ENCODE measurements around the gene EARS2.

EARS2 gene

DNA sequence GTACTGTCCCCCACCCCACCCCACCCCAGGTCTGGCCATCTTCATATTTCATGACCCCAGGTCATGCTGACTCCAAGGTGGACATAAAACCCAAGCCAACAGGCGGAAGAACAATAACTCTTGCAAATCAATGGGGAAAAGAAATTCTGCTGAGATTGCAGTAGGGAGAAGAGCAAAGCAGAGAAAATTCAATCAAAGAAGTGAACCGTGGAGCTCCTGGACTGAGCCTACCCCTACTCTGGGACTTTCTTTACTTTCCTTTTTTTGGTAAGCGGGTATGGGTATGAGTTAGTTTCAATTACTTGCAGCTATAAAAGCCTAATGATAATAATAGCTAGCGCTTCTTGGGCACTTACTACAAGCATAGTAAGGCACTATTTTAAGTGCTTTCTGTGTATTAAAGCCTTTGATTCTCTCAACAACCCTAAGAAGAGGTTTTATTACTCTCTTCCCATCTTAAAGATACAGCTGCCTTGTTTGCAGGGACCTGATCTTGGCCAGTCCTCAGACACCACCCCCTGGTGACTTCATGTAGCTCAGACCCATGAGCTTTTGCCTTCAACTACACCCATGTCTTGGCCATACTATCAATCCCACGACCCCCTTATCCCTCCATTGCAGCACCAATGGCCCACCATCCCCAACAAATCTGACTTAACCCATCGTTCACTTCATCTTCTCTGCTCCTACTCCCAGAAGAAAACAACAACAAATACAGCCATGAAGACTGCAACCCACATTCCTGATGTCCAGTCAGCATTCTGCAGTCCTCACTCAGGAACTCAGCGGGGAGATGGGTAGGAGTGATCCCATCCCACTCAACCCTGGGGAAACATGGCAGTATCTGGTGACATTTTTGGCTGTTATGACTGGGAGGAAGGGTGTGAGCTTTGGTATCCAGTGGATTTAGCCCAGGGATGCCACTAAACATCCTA, 51.2 kb downstream of the EARS2 start:
- DNase-seq (ENCODE audit: low spot score) = no peak

DNA sequence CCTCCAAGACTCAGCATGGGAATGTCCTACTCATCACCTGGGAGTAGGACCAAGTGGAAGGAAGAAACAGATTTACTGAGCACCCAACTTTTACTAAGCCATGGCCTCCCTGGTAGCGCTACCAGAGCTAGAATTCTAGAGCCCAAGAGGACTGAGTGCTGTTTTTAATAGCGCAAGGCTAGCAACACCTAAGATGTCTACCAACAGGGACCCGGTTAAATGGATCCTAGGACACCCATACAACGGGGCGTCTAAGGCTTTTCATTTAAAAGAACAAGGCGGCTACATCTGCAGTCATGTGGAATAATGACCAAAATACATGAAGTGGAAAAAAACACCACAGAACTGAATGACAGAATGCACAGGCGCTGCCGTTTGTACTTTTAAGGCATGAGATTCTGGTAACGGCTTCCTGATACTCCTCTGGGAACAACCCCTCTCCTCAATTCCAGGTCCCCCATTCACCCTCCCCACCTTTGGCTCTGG, 51.9 kb downstream of the EARS2 start:
- DNase-seq (ENCODE audit: low spot score) = no peak

DNA sequence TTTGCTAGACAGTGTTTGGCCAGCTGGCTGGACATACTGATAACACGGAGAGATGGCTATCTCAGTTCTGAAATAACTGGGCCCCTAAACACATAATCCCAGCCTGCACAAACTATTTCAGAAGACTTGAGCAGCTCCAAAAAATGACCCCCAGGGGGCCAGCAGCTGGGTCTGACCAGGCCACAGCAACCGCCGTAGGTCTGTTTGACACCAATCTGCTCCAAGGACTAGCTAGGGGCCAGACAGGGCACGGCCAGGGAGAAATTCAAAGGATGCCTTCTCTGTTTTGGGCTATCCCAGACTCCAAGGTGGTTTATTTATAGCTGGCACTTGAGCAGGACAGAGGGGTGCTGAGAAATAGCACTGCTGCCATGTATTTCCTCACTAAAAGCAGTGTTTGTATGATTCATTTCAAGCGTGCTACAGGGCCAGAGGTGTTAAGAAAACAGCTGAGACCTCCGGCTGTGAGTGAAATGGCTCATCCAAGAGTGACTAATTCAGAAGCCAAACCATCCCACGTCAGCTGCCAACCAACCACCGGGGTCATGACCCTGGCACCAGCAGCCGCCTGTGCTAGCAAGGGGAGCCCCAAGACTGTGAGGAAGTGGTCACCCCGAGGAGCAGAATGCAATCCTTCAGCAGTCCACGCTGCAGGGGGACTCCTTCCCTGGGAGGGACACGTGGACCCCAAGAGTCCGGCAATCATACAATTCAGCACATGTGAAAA, 52.5 kb downstream of the EARS2 start:
- DNase-seq (ENCODE audit: low spot score) = peak; percentile 72

- peak; percentile 20 for DNase-seq (ENCODE audit: low spot score)
Observed at GRCh38 chr16:23504076-23504452, 53.1 kb downstream of the EARS2 start.

- no peak for DNase-seq (ENCODE audit: low spot score)
Observed at GRCh38 chr16:23502466-23502865, 54.7 kb downstream of the EARS2 start.

DNA sequence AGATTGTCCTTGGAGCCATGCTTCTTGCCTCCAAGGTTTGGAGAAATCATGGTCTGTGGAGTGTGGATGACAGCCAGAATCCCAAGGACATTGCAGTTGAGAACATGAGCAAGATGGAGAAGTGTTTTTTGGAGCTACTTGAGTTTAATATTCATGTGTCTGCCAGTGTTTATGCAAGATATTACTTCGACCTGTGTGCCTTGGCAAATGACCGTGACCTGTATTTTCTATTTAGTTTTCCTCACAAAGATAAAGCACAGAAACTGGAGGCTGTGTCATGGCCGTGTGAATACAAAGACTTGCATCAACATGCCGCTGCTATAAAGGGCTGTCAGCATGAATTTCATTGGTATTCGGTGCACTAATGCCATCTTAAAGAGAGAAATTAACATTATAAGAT, 55.9 kb downstream of the EARS2 start:
- DNase-seq (ENCODE audit: low spot score) = no peak

- DNase-seq (ENCODE audit: low spot score) = no peak
Observed at GRCh38 chr16:23500862-23501225, 56.3 kb downstream of the EARS2 start.

- DNase-seq (ENCODE audit: low spot score) = no peak
Observed at GRCh38 chr16:23500212-23500861, 56.8 kb downstream of the EARS2 start.

GRCh38 chr16:23499801-23500200, 57.3 kb downstream of the EARS2 start:
- no peak for DNase-seq (ENCODE audit: low spot score)

GRCh38 chr16:23498863-23499262, 58.3 kb downstream of the EARS2 start:
- no peak for DNase-seq (ENCODE audit: low spot score)

DNA sequence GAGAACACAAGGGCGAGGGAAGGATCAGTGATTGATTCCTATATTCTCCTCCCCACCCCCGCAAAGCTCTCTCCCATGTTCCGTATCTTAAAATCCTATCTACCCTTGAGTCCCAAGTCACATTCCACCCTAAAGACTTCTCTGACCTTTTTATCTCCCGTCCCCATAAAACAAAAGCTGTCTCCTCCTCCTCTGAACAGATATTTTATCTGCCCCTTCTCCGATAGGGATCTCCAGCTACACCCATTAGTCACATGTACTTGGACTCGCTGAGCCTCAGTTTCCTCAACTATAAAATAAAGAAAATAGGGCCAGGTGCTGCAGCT, 59.6 kb downstream of the EARS2 start:
- no peak for DNase-seq (ENCODE audit: low spot score)

GRCh38 chr16:23496821-23497542, 60.2 kb downstream of the EARS2 start:
- DNase-seq (ENCODE audit: low spot score) = no peak

DNA sequence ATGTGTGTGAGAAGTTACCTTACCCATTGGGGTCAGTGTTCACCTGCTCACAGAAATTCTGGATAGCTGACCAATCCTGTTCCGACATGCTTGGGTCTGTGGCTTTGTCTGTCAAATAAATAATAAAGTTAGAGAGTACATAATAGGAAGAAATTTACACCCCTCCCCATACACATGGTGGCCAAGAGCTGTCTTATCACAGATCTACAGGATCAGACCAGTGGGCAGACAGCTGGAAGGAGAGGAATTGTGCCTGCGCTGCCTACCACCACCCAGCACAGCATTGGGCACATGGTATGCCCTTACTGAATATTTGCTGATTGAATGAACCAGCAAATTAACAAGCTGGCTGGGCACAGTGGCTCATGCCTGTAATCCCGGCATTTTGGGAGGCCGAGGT, 61.5 kb downstream of the EARS2 start:
- no peak for DNase-seq (ENCODE audit: low spot score)

DNA sequence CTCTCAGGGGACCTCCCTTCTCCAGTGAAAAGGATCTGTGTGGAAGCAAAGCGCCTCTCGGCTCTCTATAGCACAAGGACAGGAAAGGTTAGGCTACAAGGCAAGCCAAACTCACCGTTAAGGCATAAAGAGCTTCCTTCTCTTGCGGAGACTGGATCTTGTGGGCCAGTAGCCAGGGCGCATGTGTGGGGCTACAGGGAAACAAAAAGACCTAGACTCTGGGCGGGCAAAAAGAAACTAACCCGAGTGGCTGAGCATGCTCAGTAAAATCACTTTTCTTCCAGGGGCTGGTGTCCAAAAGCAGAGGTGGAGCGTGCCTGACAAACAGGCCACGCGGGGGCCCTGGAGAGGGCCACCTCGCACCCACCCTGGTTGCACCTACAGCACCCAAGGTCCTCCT, 63.0 kb downstream of the EARS2 start:
- no peak for DNase-seq (ENCODE audit: low spot score)

- no peak for DNase-seq (ENCODE audit: low spot score)
Observed at GRCh38 chr16:23491490-23492391, 65.4 kb downstream of the EARS2 start.

- DNase-seq (ENCODE audit: low spot score) = no peak
Observed at GRCh38 chr16:23486480-23486879, 70.7 kb downstream of the EARS2 start.

- no peak for DNase-seq (ENCODE audit: low spot score)
Observed at GRCh38 chr16:23485841-23486240, 71.3 kb downstream of the EARS2 start.

DNA sequence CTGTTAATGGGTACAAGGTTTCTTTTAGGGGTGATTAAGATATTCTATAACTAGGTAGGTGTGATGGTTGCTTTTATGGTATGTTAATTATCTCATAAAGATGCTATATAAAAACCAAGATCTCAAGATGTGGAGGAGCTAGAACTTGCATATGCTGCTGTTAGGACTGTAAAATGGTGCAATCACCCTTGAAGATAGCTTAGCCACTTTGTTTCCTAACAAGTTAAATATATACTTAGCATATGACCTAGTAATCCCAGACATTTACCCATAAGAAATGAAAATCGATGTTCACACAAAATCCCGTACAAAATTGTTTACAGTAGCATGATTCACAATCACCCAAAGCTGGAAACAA, 71.9 kb downstream of the EARS2 start:
- DNase-seq (ENCODE audit: low spot score) = no peak

DNA sequence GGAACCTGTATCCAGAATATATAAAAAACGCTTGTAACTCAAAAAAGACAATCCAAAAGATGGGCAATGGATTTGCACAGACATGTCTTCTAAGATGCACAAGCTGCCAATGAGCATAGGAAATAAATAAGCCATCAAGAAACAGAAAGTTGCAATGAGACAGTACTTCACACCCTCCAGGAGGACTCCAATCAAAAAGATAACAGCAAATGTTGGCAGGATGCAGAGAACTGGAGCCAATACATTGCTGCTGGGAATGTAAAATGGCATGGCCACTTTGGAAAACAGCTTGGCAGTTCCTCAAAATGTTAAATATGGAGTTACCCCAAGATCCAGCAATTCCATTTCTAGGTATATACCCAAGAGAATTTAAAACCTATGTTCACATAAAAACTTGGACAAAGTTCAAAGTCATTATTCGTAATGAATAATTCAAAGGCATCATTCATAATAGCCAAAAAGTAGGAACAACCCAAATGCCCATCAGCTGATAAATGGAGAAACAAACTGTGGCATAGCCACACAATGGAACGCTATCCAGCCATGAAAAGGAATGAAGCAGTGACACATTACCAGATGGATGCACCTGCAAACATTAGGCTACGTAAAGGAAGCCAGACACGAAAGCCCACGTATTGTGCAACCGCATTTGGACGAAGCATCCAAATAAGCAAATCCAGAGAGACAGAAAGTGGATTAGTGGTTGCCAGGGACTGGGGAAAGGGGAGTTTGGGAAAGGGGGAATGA, 72.5 kb downstream of the EARS2 start:
- DNase-seq (ENCODE audit: low spot score) = no peak

- peak; percentile 9 for DNase-seq (ENCODE audit: low spot score)
Observed at GRCh38 chr16:23483492-23483891, 73.7 kb downstream of the EARS2 start.

DNA sequence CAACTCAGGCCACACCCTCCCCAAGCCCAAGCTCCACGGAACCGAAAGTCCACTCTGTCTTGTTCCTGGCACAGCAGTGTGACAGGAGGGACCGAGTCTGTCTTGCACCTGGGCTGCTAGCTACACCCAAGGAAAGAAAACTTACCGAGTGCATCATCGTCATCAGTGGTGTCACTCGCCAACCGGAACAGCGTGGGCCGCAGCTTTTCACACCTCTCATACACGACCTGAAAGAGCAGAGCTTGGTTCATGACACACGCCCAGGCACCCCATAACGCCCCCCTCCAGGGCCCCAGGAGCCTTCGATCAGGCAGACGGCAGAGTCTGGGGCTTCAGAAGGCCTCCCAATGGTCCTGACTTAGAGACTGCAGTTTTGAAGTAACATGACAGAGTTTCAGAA, 74.4 kb downstream of the EARS2 start:
- DNase-seq (ENCODE audit: low spot score) = peak; percentile 67
